ENCODE results near the gene LAMA2. TPM values are rescaled to one million over a fixed set of nuclear protein-coding genes. Genes with fewer than 3 reads are reported as not detected.

The LAMA2 gene
- total and polyA plus RNA-seq, 5 donors = 28.7 to 176 (median 134) TPM

DNA sequence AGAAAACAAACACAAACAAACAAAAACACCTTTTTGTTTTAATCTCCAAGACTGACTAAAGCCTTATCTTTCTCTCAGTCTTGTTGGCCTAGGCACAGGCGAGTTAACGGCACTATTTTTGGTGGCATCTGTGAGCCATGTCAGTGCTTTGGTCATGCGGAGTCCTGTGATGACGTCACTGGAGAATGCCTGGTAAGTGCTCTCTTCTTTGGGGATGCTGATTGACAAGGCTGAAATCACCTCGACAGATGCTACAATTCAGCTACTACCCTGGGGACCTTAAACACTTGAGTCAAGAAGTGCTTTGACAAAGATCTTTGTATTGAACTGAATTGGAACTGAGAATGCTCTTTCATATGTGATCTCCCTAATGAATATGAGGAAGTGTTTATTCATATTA, 384.1 kb downstream of the LAMA2 start:
- intact Hi-C loops (cut with DNase I) = loop anchor here in 1 of 4 donors (10.0 kb wide), 1 partner anchor 372 kb away; no protein-coding TSS in a partner anchor
- Histone ChIP-seq H3K9me3 (ENCODE audit: control insufficient read depth, low read length) (no peaks in the 10 kb centered on the region), H3K27ac (ENCODE audit: low read length) (no peak overlapping the region), H3K4me3 (ENCODE audit: low read length) (no peak overlapping the region), H3K4me1 (ENCODE audit: control insufficient read depth, insufficient read depth, low read length) (no peaks in the 10 kb centered on the region), H3K27me3 (ENCODE audit: control insufficient read depth, insufficient read depth) (no peaks in the 10 kb centered on the region)
- WGBS = 64% methylated on average over 5 of the region's 5 CpGs
- DNase-seq = no peak
- ATAC-seq = peak in 1 of 2 donors; percentile 44

GRCh38 chr6:129269076-129269475, 386.1 kb downstream of the LAMA2 start:
- H3K4me1 ChIP-seq (ENCODE audit: control insufficient read depth, insufficient read depth, low read length) = no peaks in the 10 kb centered on the region
- intact Hi-C loops (cut with DNase I) = loop anchor here in 1 of 4 donors (10.0 kb wide), 1 partner anchor 374 kb away; no protein-coding TSS in a partner anchor
- H3K27ac ChIP-seq (ENCODE audit: low read length) = no peak overlapping the region
- ATAC-seq = no peak
- no peak overlapping the region for H3K4me3 ChIP-seq (ENCODE audit: low read length)
- no peaks in the 10 kb centered on the region for H3K27me3 ChIP-seq (ENCODE audit: control insufficient read depth, insufficient read depth)
- WGBS = 92% methylated on average over 2 of the region's 2 CpGs
- no peaks in the 10 kb centered on the region for H3K9me3 ChIP-seq (ENCODE audit: control insufficient read depth, low read length)
- DNase-seq = no peak

GRCh38 chr6:129269891-129270290, 387.0 kb downstream of the LAMA2 start:
- no peaks in the 10 kb centered on the region for H3K9me3 ChIP-seq (ENCODE audit: control insufficient read depth, low read length)
- H3K4me1 ChIP-seq (ENCODE audit: control insufficient read depth, insufficient read depth, low read length) = no peaks in the 10 kb centered on the region
- DNase-seq (no peak), ATAC-seq (no peak)
- 71% methylated on average over 2 of the region's 2 CpGs for WGBS
- intact Hi-C loops (cut with DNase I) = loop anchor here in 1 of 4 donors (10.0 kb wide), 1 partner anchor 375 kb away; no protein-coding TSS in a partner anchor
- H3K27ac ChIP-seq (ENCODE audit: low read length) = no peak overlapping the region
- no peaks in the 10 kb centered on the region for H3K27me3 ChIP-seq (ENCODE audit: control insufficient read depth, insufficient read depth)
- H3K4me3 ChIP-seq (ENCODE audit: low read length) = no peak overlapping the region

DNA sequence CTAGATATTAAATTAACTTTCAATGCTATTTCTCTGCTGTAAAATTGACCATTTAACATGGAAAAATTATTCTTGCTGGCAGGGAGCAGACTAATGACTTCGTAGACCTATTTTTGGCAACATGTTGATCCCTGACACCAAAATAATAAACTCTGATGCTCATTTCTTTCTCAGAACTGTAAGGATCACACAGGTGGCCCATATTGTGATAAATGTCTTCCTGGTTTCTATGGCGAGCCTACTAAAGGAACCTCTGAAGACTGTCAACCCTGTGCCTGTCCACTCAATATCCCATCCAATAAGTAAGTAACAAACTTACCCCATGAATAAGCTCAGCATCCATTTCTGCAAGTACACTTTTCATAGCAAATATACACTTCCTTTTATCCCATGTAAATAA, 387.5 kb downstream of the LAMA2 start:
- Histone ChIP-seq H3K4me3 (ENCODE audit: low read length) (no peak overlapping the region), H3K27me3 (ENCODE audit: control insufficient read depth, insufficient read depth) (no peaks in the 10 kb centered on the region), H3K27ac (ENCODE audit: low read length) (no peak overlapping the region), H3K4me1 (ENCODE audit: control insufficient read depth, insufficient read depth, low read length) (no peaks in the 10 kb centered on the region), H3K9me3 (ENCODE audit: control insufficient read depth, low read length) (no peaks in the 10 kb centered on the region)
- no peak for DNase-seq
- intact Hi-C loops (cut with DNase I) = no loop called here
- ATAC-seq = no peak
- WGBS = 71% methylated on average over 2 of the region's 2 CpGs

GRCh38 chr6:129273161-129273560, 390.2 kb downstream of the LAMA2 start:
- Histone ChIP-seq H3K27me3 (ENCODE audit: control insufficient read depth, insufficient read depth) (no peaks in the 10 kb centered on the region), H3K27ac (ENCODE audit: low read length) (no peak overlapping the region), H3K9me3 (ENCODE audit: control insufficient read depth, low read length) (no peaks in the 10 kb centered on the region), H3K4me3 (ENCODE audit: low read length) (no peak overlapping the region), H3K4me1 (ENCODE audit: control insufficient read depth, insufficient read depth, low read length) (no peaks in the 10 kb centered on the region)
- DNase-seq (no peak), ATAC-seq (no peak)
- intact Hi-C loops (cut with DNase I) = no loop called here
- WGBS = 71% methylated on average over 3 of the region's 3 CpGs

DNA sequence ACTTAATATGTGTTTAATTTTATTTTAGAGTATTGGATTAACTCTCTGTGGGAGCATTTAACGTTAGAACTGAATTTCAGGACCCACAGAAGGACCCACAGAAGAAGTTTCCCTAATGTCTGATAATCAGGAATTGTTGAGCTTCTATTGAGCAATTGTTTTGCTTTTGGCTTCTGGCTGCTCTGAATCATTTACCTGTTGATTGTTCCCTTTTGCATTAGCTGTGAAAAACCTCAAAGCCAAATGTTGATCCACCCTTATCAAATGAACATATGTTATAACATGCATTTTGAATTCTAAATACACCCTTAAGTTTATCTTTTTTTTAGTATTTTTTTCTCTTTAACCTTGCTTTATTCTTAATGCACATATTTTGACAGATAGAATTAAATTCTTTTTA, 393.5 kb downstream of the LAMA2 start:
- H3K27ac ChIP-seq (ENCODE audit: low read length) = no peak overlapping the region
- intact Hi-C loops (cut with DNase I) = no loop called here
- WGBS = 81% methylated on average over 1 of the region's 1 CpG
- no peak for DNase-seq
- ATAC-seq = no peak
- no peaks in the 10 kb centered on the region for H3K9me3 ChIP-seq (ENCODE audit: control insufficient read depth, low read length)
- peaks cover 4% of the 10 kb centered on the region for H3K4me1 ChIP-seq (ENCODE audit: control insufficient read depth, insufficient read depth, low read length)
- H3K4me3 ChIP-seq (ENCODE audit: low read length) = no peak overlapping the region
- no peaks in the 10 kb centered on the region for H3K27me3 ChIP-seq (ENCODE audit: control insufficient read depth, insufficient read depth)

DNA sequence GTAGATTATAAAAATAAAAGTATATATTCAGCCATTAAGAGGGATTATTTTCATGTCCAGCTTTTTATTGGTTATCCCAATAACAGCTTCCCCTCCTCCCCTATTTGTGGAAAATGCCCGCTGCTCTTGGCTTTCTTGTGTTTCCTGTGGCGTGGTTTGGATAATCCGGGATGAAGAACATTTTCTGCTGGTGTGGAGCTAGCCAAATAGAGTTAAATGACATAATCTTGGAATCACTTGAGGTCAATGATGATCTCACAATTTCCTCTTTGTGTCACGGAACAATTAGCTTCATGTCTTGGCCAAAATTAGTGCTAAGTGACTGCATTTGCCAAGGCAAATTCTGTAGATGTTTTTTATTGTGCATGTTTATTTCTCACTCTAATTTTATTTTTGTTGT, 394.0 kb downstream of the LAMA2 start:
- ATAC-seq = no peak
- peaks cover 4% of the 10 kb centered on the region for H3K4me1 ChIP-seq (ENCODE audit: control insufficient read depth, insufficient read depth, low read length)
- H3K27me3 ChIP-seq (ENCODE audit: control insufficient read depth, insufficient read depth) = no peaks in the 10 kb centered on the region
- H3K9me3 ChIP-seq (ENCODE audit: control insufficient read depth, low read length) = no peaks in the 10 kb centered on the region
- whole genome bisulfite sequencing = 38% methylated on average over 4 of the region's 4 CpGs
- DNase-seq = no peak
- intact Hi-C loops (cut with DNase I) = no loop called here
- H3K4me3 ChIP-seq (ENCODE audit: low read length) = no peak overlapping the region
- no peak overlapping the region for H3K27ac ChIP-seq (ENCODE audit: low read length)

DNA sequence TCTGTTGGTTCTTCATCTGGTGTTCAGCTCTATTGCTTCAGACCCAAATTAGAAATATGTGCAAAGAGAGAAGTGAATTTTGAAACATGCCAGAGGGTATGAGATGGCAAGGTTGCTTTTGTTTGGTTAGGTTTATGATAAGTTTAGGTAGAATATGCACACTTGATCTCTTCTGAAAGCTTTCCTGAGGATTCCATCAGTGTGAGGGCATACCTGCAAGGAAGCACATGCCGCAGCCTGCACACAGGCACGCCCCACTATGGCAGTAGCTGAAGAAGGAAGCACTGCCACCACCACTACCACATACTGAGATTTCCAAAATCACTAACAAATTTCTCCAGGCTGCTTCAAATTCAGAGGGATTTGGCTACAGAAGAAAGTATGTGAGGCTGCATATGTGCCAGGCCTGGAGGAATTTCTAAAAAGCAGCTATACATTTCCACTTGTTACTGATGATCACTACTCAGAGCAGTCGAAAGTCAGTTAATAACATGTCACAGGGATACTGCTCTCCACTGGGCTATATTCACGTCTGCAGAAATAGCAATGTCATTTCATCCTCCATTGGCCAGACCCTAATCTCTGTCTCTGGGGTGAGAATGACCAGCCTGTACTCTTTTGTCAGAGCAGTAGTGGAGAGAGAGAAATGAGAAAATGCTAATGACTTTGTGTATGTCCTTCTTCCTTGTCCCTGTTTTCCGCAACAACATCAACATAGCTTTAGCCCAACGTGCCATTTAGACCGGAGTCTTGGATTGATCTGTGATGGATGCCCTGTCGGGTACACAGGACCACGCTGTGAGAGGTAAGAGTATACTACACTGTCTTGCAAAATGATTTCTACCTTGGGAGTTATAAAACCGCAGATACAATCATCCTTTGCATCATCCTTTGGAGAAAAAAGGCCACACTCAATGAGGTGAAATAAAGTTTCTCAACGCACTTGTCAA, 396.7 kb downstream of the LAMA2 start:
- 79% methylated on average over 11 of the region's 11 CpGs for WGBS

GRCh38 chr6:129280293-129280644, 397.3 kb downstream of the LAMA2 start:
- H3K4me1 ChIP-seq (ENCODE audit: control insufficient read depth, insufficient read depth, low read length) = peaks cover 9% of the 10 kb centered on the region
- H3K27ac ChIP-seq (ENCODE audit: low read length) = no peak overlapping the region

More for the DNA sequence above, 396.7 kb downstream of the LAMA2 start:
- H3K4me1 ChIP-seq (ENCODE audit: control insufficient read depth, insufficient read depth, low read length) = peaks cover 9% of the 10 kb centered on the region
- ATAC-seq (peak; percentile 41 to 45), DNase-seq (no peak)
- H3K4me3 ChIP-seq (ENCODE audit: low read length) = no peak overlapping the region
- no peak overlapping the region for H3K27ac ChIP-seq (ENCODE audit: low read length)
- H3K27me3 ChIP-seq (ENCODE audit: control insufficient read depth, insufficient read depth) = no peaks in the 10 kb centered on the region
- intact Hi-C loops (cut with DNase I) = no loop called here
- H3K9me3 ChIP-seq (ENCODE audit: control insufficient read depth, low read length) = no peaks in the 10 kb centered on the region

DNA sequence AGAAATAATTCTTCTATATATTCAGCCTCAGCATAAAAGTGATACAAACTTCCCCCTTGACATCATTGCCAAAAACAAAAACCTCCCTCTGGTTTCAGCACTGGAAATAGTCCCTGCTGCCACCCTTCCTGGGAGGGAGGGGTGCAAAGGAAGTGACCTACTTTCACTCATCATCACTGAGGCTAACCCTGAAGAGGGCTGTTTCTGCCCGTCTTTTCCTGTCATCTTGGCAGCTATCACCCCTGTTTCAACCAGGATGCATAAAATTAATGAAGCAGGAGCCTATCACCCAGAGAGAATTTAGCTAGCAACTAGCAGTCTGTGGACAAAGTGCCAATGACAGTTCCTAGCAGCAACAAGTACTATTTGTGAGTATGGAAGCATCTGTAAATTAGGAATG, 397.8 kb downstream of the LAMA2 start:
- ATAC-seq (peak; percentile 67 to 74), DNase-seq (peak in 1 of 3 donors; percentile 36)
- no peaks in the 10 kb centered on the region for H3K9me3 ChIP-seq (ENCODE audit: control insufficient read depth, low read length)
- no peak overlapping the region for H3K4me3 ChIP-seq (ENCODE audit: low read length)
- no peaks in the 10 kb centered on the region for H3K27me3 ChIP-seq (ENCODE audit: control insufficient read depth, insufficient read depth)
- peaks cover 9% of the 10 kb centered on the region for H3K4me1 ChIP-seq (ENCODE audit: control insufficient read depth, insufficient read depth, low read length)
- WGBS = 7% methylated on average over 1 of the region's 1 CpG
- intact Hi-C loops (cut with DNase I) = no loop called here
- H3K27ac ChIP-seq (ENCODE audit: low read length) = peak overlapping the region; percentile 1

More at GRCh38 chr6:129280293-129280644, 397.3 kb downstream of the LAMA2 start:
- H3K4me3 ChIP-seq (ENCODE audit: low read length) = no peak overlapping the region
- no peaks in the 10 kb centered on the region for H3K9me3 ChIP-seq (ENCODE audit: control insufficient read depth, low read length)
- ATAC-seq (no peak), DNase-seq (no peak)
- no peaks in the 10 kb centered on the region for H3K27me3 ChIP-seq (ENCODE audit: control insufficient read depth, insufficient read depth)
- intact Hi-C loops (cut with DNase I) = no loop called here

GRCh38 chr6:129281168-129281796, 398.3 kb downstream of the LAMA2 start:
- ATAC-seq (peak in 1 of 2 donors; percentile 17), DNase-seq (no peak)
- Histone ChIP-seq H3K4me1 (ENCODE audit: control insufficient read depth, insufficient read depth, low read length) (peaks cover 9% of the 10 kb centered on the region), H3K4me3 (ENCODE audit: low read length) (no peak overlapping the region), H3K9me3 (ENCODE audit: control insufficient read depth, low read length) (no peaks in the 10 kb centered on the region), H3K27me3 (ENCODE audit: control insufficient read depth, insufficient read depth) (no peaks in the 10 kb centered on the region), H3K27ac (ENCODE audit: low read length) (no peak overlapping the region)
- intact Hi-C loops (cut with DNase I) = no loop called here

Measured in right cardiac atrium (tissue), 5 donors.